Uterus (tissue), 2 donors: ENCODE results near the gene MIS18BP1.

ENCODE experiments used
- POLR2A ChIP-seq, 2 donors: fragments of 450-650 bp; IDR thresholded peaks; one replicate each; pipeline ENCODE4 v1.6.1; 2016; ENCODE audit warnings: antibody characterized with exemption in 2 of 2, mild to moderate bottlenecking in 1 of 2, moderate library complexity in 1 of 2
- TF ChIP-seq, protein P1 (sequence below), 4 experiments: fragments of 200-600 bp in 2 of 4; fragments of 450-650 bp in 2 of 4; sonication (generic) in 2 of 4; IDR thresholded peaks; one replicate each; pipeline ENCODE4 v1.5.1; 2016 to 2019; ENCODE audit warnings: antibody characterized with exemption in 4 of 4, mild to moderate bottlenecking in 2 of 4, moderate library complexity in 1 of 4

DNA sequence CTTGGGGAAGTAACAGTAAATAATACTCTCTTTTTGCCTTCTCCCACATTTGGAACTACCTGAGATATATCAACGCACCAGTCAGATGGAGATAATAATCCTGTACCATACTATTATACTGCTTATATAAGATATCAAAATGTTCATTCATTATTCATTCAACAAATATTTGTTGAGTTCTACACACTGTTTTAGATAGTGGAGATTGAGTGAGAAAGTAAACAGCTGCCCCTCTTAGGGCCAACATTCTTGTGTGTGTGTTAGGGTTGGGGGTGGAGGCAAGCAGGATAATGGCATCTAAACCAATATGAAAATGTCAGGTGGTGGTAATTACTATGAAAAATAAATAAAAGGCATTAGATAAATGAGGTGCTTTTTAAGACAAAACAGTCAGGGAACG is 14.0 kb downstream of the MIS18BP1 start:
- no peak for TF ChIP-seq POLR2A (IDR thresholded peaks at IDR 0.05)
- TF ChIP-seq, protein P1, sequence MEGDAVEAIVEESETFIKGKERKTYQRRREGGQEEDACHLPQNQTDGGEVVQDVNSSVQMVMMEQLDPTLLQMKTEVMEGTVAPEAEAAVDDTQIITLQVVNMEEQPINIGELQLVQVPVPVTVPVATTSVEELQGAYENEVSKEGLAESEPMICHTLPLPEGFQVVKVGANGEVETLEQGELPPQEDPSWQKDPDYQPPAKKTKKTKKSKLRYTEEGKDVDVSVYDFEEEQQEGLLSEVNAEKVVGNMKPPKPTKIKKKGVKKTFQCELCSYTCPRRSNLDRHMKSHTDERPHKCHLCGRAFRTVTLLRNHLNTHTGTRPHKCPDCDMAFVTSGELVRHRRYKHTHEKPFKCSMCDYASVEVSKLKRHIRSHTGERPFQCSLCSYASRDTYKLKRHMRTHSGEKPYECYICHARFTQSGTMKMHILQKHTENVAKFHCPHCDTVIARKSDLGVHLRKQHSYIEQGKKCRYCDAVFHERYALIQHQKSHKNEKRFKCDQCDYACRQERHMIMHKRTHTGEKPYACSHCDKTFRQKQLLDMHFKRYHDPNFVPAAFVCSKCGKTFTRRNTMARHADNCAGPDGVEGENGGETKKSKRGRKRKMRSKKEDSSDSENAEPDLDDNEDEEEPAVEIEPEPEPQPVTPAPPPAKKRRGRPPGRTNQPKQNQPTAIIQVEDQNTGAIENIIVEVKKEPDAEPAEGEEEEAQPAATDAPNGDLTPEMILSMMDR (IDR thresholded peaks at IDR 0.05): no peak
